Colon (tissue), 2 donors: ENCODE data around the gene TMEM53.
"Not testable (repeated sequence)": the region's sequence is repeated elsewhere in the genome, so short reads cannot be mapped to it uniquely, and the experiment has no call there.

Source experiments
- FAIRE-seq: peaks from 2 replicates; lab custom pipeline; 2012; peaks lifted over from hg19 to GRCh38; lab: Jason Lieb, UNC
- donor health status: control.
- donor health status: control.

TMEM53 gene

DNA sequence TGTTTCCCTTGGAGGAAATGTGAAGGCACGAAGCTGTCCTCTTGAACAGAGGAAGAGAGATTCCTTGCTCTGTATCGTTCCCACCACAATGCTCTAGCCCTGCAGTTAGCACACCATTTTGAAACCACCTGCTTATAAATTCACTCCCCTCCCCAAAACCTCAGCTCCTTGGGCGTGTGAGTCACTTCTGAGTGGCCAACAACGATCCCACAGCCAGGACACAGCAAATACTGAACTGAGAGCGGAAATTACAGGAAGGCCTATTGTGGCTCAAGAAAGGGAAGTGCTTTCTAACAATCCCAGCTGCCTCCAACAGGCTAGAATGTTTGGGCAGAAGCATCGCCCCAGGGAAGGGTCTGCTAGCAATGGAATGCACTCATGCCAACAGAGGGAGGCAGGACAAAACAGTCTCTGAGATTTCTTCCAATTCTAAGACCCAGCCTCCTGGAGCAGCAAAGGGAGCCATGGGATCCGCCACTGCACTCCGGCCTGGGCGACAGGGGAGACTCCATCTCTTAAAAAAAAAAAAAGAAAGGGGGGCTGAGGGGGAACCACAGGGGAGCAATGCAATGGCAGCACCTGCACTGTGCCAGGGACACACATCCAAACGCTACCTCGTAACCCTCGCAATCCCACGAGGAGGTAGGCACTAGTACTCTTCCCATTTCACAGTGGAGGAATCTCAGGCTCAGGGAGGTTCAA, 1.9 kb downstream of the TMEM53 start:
- no peak for FAIRE-seq

DNA sequence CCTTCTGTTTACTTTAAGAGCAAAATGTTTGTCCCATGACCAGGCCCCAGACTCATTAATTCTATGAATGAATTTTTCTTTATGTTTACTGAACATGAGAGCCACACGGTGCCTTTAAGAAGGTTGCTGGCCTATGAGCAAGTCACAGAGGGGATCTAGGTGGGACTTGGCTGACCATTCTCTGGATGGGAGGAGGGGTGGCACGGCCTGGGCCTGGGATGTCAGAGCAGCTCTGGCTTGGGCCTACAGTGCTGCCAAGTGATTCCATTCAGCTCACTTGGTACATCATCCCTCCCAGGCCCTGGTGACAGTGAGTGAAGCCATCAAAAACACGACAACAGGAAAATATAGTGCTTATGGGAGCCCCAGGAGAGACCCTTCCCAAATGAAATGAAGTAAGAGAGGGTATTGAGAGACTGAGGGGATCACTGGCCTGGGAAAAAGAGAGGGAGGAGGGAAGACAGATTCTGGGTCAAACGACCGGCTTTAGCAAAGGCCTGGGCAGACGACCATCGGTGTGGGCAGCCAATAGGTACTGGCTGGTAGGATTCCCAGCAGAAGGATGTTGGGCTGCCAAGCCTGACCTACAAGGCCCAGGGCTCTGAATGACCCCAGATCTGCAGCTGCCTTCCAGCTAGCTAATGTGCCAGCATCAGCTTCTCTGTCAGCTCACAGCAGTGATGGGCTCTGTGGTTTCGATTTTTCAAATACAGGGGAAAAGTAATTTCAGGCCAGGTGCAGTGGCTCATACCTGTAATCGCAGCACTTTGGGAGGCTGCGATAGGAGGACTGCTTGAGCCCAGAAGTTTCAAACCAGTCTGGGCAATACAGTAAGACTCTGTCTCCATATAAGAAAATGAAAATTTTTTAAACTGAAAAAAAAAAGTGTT, 3.3 kb downstream of the TMEM53 start:
- FAIRE-seq: no peak

DNA sequence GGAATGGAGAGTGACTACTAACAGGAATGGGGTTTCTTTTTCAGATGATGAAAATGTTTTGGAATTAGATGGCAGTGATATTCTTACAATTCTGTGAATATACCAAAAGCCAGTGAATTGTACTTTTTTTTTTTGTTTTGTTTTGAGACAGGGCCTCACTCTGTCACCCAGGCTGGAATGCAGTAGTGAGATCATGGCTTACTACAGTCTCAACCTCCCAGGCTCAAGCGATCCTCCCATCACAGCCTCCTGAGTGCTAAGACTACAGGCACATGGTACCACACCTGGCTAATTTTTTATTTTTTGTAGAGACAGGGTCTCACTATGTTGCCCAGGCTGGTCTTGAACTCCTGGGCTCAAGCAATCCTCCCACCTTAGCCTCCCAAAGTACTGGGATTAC, 7.6 kb downstream of the TMEM53 start:
- FAIRE-seq: not testable (repeated sequence)

GRCh38 chr1:44664730-44665370, 9.4 kb downstream of the TMEM53 start:
- no peak for FAIRE-seq

GRCh38 chr1:44663417-44663816, 10.9 kb downstream of the TMEM53 start:
- FAIRE-seq: no peak

DNA sequence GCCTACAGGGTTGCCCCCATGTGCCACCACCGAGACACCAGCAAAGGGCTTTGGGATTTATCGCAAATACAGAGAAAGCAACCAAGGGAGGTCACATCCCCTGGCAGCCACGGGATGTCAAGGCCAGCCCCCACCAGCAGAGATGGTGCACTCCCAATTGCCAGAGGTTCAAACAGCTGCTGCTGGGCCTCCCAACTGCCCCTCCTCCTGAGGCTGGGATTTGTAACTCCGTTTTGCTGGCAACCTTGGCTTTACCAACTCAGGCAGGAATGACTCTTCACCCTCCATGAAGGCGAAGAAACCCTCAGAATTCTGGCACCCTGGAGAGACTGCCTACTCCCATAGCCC, 11.6 kb downstream of the TMEM53 start:
- no peak for FAIRE-seq

GRCh38 chr1:44661781-44662682, 12.2 kb downstream of the TMEM53 start:
- FAIRE-seq: no peak

DNA sequence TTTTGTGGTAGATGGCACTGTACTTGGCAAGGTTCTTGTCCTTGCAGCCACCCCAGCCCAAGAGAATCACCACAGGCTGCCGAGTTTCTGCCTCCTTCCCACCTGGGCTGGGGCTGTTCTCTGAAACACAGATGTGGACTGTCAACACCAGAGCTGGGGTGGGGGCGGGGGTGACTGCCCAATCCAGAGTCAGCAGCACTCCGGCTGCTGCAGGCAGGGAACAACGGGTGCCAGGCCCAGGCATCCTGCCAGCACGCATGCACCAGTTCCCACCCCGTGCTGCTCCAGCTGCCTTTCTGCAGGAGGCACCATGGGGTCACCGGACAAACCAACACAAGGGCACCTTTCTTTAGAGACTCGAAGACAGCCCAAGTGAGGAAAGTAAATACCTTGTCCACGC, 14.1 kb downstream of the TMEM53 start:
- FAIRE-seq: no peak

DNA sequence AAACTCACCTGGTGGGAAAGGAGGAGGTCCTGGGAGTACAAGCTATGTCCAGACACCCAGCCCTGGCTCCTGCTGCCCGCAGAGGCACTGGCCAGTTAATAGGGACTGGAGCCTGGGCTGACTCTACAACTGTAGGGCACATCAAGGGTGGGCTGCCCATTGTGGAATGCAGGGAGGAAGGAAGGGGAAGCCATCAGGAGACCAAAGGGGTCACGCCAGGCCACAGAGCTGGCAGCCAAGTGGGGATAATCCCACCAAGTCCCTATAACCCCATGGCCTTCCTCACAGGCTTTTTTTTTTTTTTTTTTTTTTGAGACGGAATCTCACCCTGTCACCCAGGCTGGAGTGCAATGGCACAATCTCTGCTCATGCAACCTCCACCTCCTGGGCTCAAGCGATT, 14.7 kb downstream of the TMEM53 start:
- FAIRE-seq: no peak

- no peak for FAIRE-seq
Observed at GRCh38 chr1:44655609-44656008, 18.7 kb downstream of the TMEM53 start.

DNA sequence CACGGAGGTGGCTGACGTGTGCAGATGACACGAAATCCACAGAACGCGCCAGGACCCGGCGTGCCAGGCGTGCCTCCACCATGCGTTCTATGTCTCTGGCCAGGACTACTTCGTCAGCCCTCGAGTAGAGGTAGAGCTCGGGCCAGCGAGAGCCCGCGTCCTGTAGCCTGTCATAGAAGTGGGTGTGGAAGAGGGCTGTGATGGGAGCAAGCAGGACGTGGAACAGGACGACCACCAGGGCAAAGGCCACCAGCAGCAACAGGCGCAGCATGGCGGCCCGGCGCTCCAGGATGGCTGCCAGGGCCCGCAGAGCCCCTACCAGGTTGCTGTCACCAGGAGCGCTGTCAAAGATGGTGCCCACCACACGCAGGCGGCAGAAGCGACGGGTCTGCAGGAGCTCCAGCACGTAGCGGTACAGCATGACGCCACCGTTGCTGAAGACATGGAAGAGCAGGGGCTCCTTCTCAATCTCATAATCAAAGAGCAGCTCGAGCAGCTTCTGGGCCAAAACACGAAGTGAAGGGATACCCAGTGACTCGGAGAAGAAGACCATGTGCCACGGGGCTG, 19.6 kb downstream of the TMEM53 start:
- no peak for FAIRE-seq

GRCh38 chr1:44653107-44653964, 20.9 kb downstream of the TMEM53 start:
- FAIRE-seq: no peak

DNA sequence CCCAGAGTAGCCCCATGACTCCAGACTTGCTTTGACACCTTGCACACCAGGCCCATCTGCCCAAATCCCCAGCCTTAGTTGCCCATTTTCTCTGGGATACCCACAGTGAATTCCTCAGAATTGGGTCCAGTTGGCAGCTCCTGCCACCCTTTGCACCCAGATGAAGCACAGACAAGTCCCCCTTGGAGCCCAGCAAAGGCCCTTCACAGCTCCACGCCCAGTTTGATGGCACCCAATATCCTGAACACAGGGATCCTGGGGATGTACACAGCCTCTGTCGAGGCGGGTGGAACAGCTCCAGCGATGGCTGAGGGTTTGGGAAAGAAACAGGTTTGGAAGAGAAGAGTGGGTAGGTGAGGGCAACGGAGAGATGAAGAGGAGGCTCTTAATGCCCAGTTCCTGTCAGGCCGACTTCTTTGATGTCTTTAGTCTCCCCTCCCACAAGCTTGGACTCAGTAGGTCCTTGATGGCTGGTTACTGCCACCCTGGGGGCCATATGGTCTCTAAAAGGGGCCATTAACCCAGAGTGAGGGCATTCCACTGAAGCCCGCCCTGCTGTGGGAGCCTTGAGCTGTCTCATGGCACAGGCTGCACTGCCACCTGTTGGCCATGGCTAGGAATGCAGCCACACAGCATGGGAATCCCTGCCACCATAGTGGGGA, 21.7 kb downstream of the TMEM53 start:
- FAIRE-seq: no peak

GRCh38 chr1:44651069-44651468, 23.2 kb downstream of the TMEM53 start:
- FAIRE-seq: no peak

GRCh38 chr1:44650159-44650831, 24.0 kb downstream of the TMEM53 start:
- FAIRE-seq: no peak

DNA sequence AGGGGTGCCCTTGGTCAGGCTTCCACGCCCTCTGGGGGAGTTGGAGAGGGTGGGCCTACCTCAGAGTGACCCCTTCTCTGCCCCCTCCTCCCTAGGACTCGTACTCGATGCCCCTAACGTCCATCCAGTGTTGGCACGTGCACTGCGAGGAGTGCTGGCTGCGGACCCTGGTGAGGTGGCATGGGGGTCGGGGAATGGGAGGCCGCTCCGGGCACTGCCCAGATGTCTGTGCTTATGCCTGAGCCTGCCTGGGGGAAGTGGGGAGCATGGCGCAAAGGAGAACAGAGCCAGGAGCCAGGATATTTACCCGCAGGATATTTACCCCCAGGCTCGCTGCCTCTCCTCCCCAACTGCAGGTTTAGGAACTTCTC, 24.5 kb downstream of the TMEM53 start:
- FAIRE-seq: no peak

- FAIRE-seq: no peak
Observed at GRCh38 chr1:44648529-44649250, 25.6 kb downstream of the TMEM53 start.

- no peak for FAIRE-seq
Observed at GRCh38 chr1:44647896-44648295, 26.4 kb downstream of the TMEM53 start.
